ENCODE data around the gene NT5DC1.

The NT5DC1 gene

GRCh38 chr6:116139917-116140316 is 39.3 kb downstream of the NT5DC1 start:
- no peak for DNase-seq

DNA sequence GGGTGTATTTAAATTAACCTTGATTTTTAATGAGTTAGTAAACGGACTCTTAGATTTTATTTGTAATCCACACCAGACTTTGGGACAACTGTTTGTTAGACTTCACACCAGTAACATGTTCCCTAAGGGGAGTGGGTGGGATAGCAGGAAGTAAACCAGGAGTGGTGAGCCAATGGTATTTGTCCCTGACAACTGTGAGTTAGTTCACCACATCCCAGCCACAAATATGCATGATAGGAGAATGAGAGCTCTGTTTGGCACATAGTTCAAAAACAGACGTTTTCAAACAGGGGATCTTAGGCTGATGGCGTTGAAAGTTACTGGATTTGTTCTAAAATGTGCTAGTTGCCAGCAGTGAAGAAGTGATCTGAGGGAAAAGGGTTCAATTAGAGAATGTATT is 44.0 kb downstream of the NT5DC1 start:
- peak; percentile 89 for DNase-seq

DNA sequence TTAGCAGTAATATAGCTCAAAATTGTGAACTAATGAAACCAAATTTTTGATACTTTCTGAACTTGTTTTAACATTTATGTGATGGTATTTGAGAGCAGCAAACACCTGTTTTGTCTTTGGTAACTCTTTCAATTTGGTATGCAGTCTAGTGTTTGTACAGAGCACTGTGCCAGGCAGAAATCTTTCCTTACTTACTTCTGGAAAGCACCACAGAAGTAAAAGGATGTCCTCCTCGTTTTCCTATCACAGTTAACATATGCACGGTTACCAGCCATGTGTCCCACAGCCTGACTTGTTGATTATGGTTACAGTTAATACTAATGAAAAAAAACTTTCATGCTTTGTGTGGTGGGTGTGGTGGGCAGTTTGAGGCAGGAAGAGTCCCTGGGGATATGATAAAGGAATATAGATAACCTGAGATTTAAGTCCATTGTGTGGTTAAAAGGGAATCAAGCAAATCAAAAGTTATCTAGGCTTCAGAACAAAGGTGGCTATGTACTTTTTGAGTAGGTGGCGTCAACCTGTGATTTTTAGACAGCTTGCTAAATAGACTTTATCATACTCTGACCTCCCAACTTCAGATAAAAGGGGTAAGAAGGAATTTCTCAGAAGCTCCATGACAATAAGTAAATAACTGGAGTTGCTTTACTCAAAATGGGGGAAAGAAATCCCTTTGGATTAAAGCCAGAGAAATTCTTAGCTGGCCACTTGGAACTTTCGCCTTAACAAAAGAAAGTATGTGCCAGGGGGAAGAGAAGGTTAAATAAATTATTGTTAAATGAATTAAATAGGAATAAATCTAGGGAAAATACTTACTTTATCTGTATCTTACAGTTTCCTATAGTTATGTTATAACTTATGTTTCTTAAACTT is 45.4 kb downstream of the NT5DC1 start:
- DNase-seq: no peak

GRCh38 chr6:116152620-116153019 is 52.0 kb downstream of the NT5DC1 start:
- DNase-seq: no peak

GRCh38 chr6:116154887-116155286 is 54.2 kb downstream of the NT5DC1 start:
- no peak for DNase-seq

DNA sequence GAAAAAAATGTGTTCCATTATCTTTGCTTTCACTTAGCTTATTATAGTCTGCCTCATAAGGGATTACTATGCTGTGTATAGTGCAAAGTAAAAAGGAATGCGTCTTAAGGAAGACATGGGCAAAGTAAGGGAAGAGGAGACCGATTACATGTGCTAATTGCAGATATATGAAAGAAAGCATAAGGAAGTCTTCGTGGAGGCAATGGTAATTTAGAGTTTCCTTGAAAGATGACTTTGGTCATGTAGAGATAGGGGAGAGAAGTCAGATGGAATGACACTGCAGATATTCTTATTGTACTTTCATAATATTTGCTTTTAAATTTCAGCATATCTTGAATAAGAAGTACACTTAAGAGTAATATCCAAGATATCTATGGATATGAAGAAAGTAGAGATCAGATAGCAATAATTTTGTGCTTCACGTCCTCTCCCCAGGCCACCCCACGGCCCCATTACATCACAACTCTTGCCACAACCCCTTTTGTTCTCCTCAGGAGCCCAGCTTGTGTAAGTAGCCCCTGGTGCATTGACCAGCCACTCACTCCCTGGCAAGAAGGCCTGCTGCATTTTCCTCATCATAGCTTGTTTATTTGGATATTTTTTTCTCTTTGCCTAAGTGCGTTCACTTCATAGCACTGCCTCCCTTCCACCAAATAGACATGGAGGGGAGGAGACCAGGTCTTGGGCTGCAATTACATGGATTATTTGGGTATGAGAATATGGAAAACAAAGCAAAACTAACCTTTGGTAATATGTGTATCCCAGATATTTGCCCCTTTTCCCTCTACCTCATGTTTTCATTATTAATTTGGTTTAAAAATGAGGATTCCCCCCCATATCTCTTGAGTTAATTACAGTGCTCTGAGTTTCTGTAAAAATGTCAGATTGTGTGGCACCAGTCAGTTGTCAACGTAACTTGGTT is 56.0 kb downstream of the NT5DC1 start:
- DNase-seq: no peak

DNA sequence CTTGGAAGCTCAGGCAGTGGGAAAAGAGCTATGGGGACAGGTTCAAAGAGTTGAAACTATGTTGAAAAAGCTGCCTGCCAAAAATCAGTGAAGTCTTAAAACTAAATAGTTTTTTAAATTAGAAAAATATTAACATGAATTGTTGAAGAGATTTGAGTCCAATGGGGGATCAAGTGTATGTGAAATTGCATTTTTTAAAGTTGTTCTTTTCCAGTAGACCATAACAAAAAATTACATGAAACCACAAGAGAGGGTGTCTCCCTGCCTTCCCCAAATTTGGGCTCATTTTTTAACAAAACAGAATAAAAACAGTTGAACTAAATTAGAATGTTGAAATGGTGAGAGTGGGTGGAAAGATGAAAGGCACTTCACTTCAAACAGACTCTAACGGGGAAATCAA is 56.7 kb downstream of the NT5DC1 start:
- no peak for DNase-seq

GRCh38 chr6:116158641-116159040 is 58.0 kb downstream of the NT5DC1 start:
- peak; percentile 58 for DNase-seq

GRCh38 chr6:116159782-116160524 is 59.3 kb downstream of the NT5DC1 start:
- DNase-seq: peak; percentile 90

GRCh38 chr6:116165596-116165995 is 64.9 kb downstream of the NT5DC1 start:
- no peak for DNase-seq

DNA sequence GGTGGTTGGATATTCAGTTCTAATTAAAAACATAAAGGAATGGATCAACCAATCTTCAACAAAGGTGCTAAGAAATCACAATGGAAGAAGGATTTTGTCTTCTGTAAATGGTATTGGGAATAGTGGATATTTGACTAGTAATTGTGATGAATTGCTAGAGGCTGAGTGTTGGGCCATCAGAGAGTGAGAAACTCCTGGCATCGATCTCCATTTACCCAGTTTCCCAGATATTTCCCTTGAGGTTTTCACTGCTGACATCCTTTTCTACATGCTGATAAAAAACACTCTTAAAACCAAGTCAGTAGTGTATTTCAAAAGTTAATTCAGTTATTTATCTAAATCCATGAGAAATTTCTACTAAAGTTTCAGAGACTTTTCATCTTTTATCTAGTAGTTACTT is 65.7 kb downstream of the NT5DC1 start:
- DNase-seq: no peak

DNA sequence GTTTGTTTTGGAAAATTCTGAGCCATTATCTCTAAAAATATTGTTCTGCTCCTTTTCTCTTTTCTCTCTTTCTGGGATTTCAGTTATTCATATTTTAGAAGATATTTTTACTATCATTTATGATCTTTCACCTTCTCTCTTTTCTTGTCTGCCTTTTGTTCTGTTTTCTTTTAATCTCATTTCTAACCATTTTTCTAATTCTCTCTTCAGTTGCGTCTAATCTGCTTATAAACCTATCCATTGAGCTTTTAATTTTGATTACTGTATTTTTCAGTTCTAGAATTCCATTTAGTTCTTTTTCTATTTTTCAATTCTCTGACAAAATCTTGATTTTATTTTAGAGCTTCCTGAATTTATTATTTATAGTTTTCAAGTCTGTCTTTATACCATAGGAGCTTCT is 67.5 kb downstream of the NT5DC1 start:
- no peak for DNase-seq

- DNase-seq: no peak
These were observed 69.2 kb downstream of the NT5DC1 start for GRCh38 chr6:116169880-116170279.

DNA sequence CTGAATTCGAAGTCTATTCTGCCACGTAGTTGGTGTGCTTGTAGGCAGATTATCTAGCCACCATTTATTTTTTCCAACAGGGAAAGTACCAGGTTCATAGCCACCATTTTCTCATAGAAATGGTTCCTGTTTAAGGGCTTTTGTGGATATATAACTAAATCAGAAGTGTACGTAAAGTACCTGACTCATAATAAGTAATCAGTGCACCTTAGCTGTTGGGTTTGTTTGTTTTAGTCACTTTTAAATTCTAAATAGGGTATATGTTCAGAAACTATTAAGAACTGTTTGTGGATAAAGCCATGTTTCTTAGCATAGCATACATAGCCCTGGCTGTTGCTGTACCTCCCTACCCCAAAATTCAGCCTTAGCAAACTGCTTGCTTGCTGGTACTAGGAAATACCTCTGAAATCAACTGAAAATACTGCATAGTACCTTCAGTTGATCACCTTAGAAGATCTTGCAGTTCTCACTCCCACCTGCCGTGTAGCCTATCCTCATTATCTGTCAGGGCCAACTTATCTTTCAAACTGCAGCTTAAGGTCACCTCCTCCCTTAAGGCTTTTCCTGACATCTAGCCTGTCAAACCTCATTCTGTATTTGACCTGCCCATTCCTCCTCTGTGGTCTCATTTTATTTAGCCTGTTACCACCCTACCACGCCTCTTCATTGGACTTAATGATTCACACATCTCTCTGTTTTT is 69.9 kb downstream of the NT5DC1 start:
- no peak for DNase-seq

GRCh38 chr6:116173928-116174327 is 73.3 kb downstream of the NT5DC1 start:
- DNase-seq: no peak

DNA sequence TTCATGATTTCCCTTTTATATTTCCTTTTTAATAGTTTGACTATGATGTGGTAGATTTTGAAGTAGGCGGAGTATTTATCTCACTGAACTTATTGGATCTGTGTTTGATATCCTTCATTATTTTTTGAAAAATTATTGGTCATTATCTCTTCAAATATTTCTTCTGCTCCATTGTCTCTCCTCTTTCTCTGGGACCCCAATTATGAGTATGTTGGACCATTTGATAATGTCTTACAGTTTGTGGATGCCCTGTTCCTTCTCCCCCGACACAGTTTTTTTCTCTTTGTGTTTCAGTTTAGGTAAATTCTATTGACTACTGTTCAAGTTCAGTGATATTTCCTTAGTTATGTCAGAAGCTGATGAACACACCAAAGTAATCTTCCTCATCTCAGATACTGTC is 74.7 kb downstream of the NT5DC1 start:
- no peak for DNase-seq

GRCh38 chr6:116176596-116176995 is 75.9 kb downstream of the NT5DC1 start:
- DNase-seq: no peak

DNA sequence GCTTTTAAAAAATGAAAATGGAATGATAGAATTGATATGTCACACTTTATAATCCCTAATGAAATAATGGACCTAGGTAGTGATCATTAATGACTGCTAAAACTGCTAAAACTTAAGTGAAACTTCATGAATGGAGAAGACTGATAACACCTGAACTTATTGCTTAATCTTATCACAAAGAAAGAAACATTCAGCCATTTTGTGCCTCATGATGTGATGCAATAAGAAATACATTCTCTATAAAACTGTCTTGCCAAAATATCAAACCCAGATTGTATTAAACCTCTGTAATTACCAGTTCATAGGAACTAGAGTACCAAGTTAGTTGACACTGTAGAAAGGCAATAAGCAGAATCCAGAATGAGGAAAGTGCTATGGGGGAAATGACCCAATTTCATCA is 79.7 kb downstream of the NT5DC1 start:
- DNase-seq: no peak

GRCh38 chr6:116189472-116189871 is 88.8 kb downstream of the NT5DC1 start:
- DNase-seq: no peak

- DNase-seq: peak; percentile 97
These were observed 89.9 kb downstream of the NT5DC1 start for GRCh38 chr6:116190550-116190949.

GRCh38 chr6:116191881-116192280 is 91.2 kb downstream of the NT5DC1 start:
- DNase-seq: no peak

- DNase-seq: no peak
These were observed 92.1 kb downstream of the NT5DC1 start for GRCh38 chr6:116192786-116193185.
